Esophagus squamous epithelium (tissue), 4 donors: ENCODE data around the gene S100A11.

Source experiments
- CTCF ChIP-seq, 6 experiments: fragments of 450-650 bp in 4 of 6; fragments of 200-600 bp in 2 of 6; sonication (generic) in 2 of 6; IDR thresholded peaks; one replicate each; pipeline ENCODE4 v1.5.1; 2016 to 2019; ENCODE audit warnings: antibody characterized with exemption in 6 of 6, mild to moderate bottlenecking in 4 of 6, moderate library complexity in 4 of 6
- POLR2A ChIP-seq, 4 donors: fragments of 450-650 bp; IDR thresholded peaks; one replicate each; pipeline ENCODE4 v1.6.1; 2017; ENCODE audit warnings: antibody characterized with exemption in 4 of 4, mild to moderate bottlenecking in 4 of 4, moderate library complexity in 3 of 4

DNA sequence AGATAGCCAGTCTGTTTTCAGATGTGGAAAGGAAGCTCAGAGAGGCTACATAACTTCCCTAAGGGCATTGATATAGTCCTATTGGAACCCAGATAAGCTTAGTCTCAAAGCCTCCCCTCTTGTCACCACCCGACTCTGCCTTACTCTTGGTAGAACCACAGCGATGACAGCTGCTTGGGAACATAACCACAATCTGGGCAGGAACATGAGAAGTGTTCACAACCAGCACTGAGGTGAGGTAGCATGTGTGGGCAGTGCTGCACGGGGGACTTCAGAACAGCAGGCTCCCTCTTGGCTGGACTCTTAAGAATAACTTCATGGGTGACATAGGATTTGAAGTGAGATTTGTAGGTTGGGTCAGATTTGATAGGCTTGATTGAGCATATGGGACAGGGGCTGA is 33.8 kb downstream of the S100A11 start:
- no peak for TF ChIP-seq CTCF (IDR thresholded peaks at IDR 0.05)
- TF ChIP-seq POLR2A (IDR thresholded peaks at IDR 0.05), result no peak
